OCI-LY7 (cell line): ENCODE data around the gene MPPED1.

Experiments
- CTCF ChIP-seq: fragments of 200-600 bp; sonication (generic); conservative IDR thresholded peaks from 2 replicates; pipeline ENCODE4 v1.5.1; 2014; ENCODE audit warnings: mild to moderate bottlenecking, antibody characterized with exemption, low read length, moderate library complexity, mixed read lengths
- EZH2phosphoT487 ChIP-seq: fragments of 200-600 bp; sonication (generic); IDR thresholded peaks from 2 replicates; pipeline ENCODE4 v1.6.1; 2018; ENCODE audit warnings: low read depth, borderline replicate concordance, mild to moderate bottlenecking, mixed run types, antibody characterized with exemption, low read length, moderate library complexity, mixed read lengths

GRCh38 chr22:43554259-43554636, 142.4 kb downstream of the MPPED1 start:
- TF ChIP-seq CTCF (no peak), EZH2phosphoT487 (no peak)
